ELR (cell line): ENCODE results near the gene FARS2.

Source experiments
- DNase-seq: peaks from one replicate; pipeline ENCODE4 v3.0.0-alpha.2; 2015; ENCODE audit warnings: low read depth

Gene FARS2

DNA sequence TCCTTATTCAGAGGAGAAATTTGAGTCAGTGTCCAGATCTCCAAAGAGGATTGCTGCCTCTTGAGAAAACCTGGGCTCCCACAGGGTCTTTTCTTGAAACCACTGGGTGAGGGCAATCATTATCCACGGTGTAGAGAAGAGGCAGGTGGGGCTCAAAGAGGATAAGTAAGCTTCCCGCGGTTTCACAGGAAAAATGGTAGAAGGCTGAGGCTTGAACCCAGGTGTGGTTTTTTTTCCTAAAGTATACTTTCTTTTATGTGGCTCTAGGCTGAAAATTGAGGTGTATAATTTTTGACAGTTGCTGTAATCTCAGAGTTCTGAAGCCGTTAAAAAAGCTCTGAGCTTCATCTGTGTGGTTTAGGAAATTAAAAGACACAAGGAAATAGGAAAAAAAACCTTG, 164.5 kb downstream of the FARS2 start:
- DNase-seq: no peak

DNA sequence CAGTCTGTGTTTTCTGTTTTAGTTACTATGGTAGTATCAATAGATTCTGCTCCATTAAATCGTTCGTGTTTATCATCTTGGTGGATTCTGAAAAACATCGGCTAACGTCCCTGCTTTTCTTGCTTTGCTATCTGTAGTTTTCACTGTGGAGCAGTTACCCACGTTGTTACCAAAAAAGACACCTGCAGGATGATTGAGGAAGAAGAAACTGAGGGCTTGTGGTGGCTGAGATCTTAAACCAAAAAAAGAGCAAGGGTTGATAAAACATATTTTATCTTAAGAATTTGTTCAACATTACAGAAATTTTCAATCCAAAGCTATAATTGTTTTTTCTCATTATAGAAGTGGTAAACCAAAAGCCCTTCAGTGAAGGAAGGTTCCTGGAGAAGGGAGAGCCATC, 166.3 kb downstream of the FARS2 start:
- no peak for DNase-seq

DNA sequence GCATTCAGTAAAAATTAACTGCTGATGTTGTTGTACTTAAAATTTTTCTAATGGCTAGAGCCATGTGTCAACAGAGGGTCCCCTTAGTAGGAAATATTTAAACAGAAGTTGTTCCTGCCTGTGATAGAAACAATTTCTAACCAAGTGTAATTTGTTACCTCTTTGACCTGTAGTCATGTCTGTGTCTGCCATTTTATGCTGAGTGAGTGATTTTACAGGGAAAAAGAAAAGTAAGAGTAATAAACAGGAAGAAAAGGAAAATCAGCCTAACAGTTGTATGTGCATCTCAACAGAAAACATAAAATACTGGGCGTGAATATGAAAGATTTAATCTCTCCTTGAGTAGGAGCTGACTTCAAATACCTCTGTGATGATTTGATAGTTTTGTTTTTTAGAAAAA, 172.0 kb downstream of the FARS2 start:
- no peak for DNase-seq

DNA sequence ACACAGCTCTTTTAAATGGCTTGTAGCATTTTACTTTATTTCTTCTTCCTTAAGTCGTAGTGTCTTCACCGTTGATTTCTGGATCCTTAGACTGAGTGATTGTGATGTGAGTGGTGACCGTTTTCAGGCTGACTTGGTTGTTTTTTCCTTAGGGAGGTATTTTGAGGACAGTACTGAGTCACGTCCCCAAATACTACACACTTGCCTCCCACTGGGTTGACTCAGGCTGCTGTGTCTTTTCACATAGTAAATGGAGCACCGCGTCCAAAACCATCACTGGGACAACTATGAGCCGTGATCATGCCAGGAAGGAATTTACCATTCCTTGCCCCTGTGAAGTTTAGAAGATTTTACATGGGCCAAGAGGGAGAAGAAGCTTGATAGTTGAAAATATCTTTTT, 174.1 kb downstream of the FARS2 start:
- DNase-seq: peak; percentile 61

DNA sequence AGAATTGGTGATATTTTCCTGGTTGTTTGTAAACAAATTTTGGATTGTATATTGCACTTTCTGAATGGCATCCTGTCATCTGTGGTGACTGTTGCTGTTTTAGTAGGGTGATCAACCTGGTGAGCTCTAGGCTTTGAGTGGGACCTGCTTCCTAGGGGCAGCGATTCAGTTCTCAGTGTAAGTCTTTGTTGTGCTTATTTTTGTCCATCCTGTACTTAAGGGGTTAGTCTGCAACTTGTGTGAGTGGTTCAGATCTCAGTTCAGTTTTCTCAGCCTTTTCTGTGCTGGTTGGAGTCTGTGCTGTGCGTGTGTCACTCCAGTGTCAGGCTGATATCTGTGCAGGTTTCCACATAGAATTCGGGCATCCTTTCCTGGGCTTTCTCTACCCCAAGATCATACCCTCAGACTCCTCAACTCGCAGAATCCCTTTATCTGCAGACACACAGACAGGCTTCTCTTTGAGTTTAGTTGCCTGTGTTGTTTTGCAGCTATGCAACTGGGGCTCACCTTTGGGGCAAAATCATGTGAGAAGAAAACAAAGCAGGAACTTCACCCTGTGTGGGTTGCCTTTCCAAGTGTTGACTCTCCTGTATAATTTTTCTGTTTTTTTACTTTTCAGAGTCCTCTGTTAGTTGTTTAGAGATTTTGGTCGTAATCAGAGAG, 177.7 kb downstream of the FARS2 start:
- no peak for DNase-seq

DNA sequence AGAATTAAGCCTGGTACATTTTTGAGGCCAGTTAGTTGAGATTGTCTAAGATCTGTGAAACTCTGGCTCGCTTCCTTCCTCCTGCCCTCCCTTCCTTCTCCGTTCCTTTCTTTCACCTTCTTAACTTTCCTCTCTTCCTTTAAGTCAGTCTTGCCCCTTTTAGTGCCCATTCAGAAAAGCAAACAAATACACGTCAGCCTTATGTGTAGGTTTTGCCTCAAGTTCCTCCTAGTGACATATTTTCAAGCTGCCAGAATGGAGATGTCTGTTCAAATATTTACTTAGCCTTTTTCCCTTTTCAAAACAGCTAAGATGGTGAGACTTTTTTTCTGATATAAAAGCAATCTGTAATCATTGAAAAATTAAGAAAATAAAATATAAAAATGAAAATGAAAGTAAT, 178.4 kb downstream of the FARS2 start:
- no peak for DNase-seq

DNA sequence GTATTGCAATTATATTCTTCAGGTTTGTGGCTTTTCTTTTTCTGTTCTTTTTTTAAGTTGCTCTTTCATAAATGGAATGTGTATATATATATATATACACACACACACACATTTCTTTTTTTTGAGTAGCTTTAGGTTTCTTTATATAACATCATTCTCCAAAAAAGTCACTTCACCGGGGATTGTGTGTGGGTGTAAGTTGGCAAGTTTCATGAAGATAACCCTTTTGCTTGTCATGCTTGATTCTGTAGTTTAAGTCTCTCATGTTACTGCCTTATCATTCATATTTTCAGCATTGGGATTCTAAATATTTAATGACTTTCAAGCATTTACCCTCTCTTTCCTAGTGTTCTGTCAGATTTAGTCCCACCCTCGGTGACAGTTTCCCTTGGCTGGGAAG, 181.0 kb downstream of the FARS2 start:
- DNase-seq: no peak

DNA sequence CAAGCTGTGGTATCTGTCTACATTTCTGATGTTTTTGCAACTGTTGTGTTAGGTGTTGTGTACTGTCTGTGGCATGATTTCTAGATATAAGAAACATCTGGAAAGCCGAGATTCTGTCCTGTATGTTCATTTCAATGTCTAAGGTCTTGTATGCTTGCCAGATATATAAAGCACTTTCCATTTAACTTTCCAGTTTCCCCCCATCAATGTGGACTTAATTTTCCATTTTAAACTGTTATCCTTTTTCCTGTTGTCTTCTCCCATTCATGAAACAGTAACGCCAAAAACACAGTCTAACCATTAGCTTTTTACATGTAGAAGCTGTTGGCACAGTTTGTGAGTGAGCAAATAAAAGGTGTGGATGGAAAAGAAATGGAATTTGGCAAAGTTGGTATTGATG, 181.6 kb downstream of the FARS2 start:
- DNase-seq: no peak

DNA sequence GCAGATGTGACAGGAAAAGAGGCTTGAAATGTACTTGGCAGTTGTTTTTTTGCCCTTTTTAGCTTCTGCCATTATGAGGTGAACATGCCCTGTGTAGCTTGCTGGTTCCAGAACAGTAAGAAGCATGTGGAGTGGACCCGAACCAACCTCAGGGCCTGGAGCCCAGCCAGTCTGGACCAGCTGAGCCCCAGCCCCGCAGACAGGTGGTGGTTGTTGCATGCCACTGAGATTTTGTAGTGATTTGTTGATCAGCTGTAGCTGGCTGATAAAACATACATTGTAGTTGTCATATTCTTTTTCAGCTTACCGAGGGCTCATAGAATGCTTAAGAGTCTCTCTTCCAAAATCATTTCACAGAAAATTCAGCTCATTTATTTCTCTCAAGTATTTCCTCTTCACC, 182.2 kb downstream of the FARS2 start:
- DNase-seq: no peak

DNA sequence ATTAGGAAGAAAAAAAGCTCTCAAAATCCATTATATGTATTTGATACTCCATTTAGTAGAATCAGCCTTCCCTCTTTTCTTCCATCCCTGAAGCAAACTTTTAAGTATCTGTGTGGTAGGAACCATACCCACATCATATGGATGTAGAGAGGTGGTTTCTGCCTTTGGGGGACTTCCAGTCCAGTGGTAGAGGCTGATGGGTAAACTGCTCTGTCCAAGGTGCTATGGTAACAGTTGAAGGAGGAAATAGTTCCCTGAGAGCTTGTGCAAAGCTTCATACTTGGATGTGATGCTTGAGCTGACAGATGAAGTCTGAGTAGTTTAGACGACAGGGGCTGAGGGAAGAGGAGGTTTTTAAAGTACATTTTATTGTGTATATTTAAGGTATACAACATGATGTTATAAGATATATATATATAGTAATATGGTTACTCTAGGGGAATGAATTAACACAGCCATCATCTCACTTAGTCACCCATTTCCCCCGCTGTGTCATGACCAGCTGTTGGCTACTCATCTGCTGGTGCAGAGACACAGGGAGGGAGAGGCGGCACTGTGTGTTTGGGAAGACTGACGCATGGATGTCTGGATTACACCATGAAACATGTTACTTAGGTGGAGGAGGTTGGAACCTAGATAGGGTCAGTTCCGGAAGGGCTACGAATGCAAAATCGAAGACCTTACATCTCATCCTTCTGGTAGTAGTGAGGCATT, 185.2 kb downstream of the FARS2 start:
- DNase-seq: peak; percentile 69

DNA sequence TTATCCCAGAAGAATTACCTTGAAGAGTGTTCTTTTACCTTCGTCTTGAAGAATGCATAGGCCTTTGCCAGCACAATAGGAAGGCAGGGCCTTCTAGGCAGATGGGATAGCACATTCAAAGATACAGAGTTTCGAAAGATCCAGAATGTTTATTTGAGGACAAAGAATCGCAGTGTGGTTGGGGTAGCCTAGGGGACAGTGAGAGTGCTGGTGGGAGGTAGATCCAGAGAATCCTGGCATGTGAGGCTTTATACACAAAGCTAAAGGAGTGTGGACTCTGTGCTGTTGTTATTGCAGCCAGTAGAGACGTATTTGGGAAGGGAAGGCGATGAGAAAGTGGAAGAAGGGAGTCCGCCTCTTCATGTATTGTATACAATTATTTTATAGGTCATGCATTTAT, 186.6 kb downstream of the FARS2 start:
- no peak for DNase-seq

DNA sequence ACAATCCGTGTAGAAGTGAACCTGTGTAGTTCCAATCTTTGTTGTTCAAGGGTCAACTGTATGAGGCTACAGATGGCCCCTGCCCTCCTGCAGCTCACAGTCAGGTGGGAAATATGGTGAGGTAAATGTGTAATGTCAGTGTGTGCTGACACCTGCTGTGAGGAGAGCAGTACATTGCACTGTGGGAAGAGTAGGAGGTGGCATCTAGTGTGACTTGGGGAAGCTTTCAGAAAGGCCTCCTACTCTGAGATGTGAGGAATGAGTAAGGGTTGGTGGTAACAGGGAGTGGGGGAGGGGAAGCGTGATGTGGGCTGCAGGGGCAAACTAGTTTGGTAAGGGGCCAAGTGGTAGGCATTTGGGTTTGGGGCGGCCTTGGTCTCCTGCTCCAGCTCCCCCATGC, 188.8 kb downstream of the FARS2 start:
- DNase-seq: no peak

DNA sequence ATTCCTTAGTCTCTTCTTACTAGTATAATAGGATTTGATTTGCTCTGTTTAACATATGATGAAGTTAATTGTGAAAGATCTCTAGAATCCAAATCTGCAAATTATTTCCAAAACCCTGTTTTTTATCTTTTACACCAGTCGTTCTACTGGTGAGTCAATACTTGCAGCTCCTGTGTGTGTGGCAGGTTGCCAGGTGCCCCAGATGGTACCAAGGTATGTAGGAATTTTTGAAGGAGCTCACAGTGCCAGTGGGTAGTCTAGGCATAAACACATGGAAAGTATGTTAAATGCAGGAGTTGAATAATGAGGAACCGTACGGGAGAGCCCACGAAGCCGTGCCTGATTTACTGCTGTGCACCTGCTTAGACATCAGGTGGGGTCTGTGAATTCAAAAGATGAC, 192.2 kb downstream of the FARS2 start:
- no peak for DNase-seq

DNA sequence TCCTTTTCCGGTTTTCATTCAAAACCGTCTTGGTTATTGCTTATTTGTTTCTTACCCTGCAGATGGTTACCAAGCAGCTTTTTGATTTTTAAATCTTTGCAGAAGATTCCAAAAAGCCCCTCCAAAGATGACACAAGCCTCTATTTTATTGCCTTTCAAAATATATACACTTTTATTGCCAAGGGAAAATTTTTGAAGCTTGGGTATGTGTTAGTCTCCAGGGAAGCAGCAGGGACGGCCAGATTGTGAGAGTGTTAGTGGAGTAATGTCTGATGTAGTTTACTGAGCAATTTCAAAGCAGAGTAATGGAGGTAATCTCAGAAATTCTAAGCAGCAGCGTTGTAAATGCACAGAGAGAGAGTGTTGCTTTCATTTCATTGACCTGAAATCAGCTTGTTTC, 193.8 kb downstream of the FARS2 start:
- no peak for DNase-seq

DNA sequence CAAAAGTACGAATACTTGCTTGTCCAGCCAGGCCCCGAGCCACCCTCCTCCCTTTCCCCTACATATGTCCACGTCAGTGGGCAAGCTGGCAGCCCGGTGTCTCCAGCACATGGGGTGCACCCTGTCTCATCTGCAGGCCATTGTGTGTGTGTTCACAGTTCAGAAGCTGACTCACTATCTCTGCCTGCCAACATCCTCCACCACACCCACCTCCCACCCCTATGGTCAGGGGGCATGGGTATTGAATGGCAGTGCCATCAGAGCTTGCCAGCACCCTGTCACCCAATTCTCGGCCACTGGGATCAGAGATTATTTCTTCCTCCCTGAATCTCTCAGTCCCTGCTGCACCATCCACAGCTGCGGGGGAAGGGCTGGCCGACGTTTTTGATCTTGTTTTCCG, 195.7 kb downstream of the FARS2 start:
- no peak for DNase-seq

DNA sequence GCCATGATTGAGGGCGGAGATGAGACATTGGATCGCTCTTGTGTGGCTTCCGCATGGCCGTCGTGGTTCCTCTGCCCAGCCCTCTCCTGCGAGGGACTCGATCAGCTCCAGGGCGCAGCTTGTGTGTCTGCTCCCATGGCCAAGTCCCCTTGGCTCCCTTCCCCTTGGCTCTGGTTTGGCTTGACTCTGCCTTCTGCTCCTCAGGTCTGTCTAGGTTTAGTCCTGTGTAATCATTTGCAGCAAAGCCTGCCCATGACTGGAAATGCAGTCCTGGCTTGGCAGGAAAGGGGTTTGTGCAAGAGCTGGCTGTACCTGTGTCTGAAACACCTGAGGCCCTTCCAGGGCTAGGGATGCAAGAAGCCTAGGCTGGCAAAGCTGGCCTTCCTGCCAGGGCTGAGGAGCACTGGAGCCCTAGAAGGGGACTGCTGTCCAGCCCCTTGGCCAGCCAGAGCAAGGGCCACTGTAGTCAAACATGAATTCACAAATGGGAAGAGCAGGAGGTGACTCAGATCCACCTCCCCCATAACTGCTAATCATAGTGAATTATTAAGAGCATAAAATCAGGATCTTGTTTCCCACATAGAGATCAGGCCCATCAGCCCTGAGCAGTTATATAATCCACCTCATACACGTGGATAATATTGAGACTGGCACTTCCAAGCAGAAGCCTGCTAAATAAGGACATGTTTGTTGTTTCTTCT, 196.8 kb downstream of the FARS2 start:
- peak; percentile 14 for DNase-seq

DNA sequence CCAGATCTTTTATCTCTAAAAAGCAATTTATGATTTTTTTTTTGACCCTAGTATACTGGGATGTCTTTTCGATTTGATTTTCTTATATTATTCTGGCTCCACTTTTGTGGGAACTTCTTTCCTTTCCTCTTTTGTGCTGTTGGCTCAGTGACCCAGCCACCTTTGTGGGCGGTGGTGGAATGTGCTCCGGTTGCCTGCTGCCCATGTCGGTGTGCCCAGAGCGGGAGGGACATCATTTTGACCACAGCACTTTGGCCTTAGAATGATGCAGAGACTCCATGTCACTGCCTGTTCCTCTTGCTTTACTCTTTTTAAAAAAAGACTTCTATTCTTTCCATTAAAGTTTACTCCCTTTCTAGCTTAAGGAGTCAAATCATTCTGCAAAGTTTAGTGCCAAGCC, 198.0 kb downstream of the FARS2 start:
- DNase-seq: no peak

DNA sequence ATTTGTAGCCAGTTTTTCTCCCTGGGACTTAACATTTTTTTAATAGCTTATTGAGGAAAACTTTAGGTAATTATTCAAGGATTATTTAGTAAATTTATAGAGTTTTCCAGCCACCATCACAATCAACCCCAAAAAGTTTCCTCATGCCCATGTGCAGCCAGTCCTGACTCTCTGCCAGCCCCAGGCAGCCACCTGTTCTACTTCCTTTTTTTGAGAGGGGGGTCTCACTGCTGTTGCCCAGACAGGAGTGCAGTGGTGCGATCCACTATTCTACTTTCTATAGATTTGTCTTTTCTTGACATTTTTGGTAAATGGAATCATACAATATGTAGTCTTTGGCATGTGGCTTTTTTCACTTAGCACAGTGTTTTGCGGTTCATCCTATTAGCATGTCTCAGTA, 200.1 kb downstream of the FARS2 start:
- no peak for DNase-seq

DNA sequence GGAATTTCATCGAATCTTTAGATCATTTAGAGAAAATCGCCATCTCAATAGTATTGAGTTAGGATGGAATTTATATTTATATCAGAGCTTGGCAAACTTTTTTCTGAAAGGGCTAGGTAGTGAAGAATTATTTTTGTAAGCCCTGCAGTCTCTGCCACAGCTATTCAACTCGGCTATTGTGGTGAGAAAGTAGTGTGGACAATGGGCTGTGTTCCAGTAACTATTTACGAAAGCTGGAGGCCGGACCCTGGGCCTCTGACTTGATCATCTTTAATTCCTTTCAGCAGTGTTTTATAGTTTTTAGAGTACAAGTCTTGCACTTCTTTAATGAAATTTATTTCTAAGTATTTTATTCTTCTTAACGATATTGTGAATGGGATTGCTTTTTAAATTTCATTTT, 201.5 kb downstream of the FARS2 start:
- DNase-seq: no peak

DNA sequence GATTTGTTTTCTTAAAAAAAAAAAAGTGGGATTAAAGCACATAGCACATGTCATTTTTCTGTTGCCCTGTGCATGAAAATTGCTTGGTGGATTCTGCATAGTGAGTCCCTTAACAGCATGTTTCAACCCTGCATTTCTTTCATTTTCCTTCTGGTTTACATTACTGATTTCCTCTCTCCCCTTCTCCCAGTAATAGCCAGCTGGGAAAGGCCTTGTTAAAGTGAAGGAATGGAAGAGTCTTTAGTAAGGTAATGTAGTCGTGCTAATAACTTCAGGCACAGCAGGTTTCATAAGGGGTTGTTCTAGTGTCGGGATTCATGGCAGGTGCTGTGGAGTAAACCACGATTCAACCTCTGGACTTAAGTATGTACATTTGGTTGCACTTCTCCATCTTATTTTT, 202.4 kb downstream of the FARS2 start:
- DNase-seq: no peak

DNA sequence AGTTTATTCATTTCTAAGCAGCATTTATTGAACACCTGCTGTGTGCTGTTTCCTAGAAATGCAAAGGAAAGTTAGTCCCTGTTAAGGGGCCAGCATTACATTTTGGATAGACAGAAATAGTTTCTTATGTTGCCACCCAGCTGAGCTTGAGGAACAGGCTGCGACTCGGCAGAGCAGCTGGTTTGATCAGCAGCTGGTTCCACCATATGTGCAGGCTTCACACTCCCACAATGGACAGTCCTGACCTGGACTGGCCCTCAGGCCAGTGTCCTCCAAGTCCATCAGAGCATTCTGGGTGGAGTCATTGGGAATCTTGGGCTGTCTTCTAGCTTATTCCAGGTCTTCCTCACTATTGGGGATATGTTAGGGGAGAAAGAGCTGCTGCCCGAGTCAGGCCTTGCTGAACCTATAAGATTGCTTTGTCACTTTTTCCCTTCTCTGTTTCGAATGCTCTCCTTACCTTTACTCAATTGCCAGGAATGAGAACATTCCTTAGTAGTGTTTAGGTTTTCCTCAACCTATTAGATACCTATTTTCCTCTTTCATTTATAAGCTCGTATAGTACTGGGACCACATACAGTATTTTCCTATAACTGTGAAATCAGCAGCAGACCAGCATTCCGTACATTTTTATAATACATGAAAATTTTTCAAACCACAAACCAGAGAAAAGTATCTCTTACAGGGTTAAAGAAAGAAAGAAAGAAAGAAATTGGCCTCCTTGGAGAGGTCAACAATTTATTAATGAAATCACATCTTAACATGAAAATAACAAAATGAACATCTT, 203.0 kb downstream of the FARS2 start:
- DNase-seq: no peak

DNA sequence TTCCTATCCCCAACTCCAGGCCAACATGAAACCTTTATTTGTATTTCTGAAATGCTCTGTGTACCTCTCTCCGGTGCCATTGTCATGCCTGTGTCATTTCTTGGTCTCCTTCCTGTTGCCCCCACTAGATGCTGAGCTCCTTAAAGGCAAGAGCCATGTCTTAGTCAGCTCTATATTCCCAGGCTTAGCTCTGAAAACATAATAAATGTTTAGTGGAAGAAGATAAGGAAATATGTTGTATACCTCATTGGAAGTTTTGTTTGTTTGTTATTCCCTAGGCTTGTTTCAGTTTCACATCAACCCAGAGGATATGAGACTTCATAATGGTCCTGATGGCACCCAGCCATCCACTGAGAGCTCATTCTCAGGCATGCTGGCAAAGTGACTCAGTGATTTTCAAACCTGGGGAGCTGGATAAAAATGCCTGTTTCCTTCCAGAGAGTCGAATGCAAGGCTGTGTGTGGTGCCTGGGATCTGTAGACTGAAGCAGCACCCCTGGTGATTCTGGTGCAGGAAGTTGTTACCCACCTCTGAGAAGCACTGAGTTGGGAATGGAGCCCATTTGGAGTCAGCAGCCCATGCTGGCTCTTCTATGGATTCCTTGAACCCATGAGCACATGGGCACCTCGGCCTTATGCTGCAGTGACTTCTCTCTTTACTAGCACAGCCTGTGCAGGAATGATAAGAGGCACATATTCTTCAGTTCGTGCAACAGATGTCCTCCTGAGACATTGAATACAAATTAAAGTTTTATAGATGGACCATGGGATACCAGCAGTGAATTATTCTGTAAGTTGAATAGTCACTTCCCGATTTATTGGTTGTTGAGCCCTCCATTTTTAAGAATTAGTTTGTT, 205.2 kb downstream of the FARS2 start:
- DNase-seq: peak; percentile 78
